Fibroblast of skin of right quadriceps (primary cell): ENCODE measurements around the gene RIMBP2.

ENCODE experiments used
- DNase-seq: peaks from one replicate; pipeline ENCODE4 v3.0.0-alpha.2; 2013

Gene RIMBP2

DNA sequence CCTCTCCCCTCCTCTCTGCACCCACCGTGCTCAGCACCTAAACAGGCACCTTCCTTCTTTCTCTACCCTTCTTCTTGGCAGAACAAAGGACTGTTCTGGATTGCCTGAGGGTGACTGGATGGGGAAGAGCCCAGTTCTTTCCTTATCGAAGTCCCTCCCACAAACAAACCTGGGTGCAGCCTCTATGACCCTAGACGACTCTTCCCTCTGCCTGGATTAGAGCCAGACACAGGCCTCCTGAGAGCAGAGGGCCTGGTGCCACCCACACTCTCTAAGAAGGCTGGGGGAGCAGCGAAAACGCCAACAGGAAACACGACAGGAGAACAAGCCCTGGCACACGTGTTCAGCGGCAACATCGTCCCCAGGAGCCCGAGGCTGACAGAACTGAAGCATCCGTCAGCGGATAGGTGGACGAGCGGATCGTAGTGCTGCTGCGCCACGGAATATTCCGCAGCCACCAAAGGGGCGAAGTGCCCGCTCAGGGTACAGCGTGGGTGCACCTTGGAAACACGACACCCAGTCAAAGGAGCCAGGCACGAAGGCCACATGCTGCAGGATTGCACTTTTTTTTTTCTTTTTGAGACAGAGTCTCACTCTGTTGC is 38.0 kb downstream of the RIMBP2 start:
- no peak for DNase-seq

DNA sequence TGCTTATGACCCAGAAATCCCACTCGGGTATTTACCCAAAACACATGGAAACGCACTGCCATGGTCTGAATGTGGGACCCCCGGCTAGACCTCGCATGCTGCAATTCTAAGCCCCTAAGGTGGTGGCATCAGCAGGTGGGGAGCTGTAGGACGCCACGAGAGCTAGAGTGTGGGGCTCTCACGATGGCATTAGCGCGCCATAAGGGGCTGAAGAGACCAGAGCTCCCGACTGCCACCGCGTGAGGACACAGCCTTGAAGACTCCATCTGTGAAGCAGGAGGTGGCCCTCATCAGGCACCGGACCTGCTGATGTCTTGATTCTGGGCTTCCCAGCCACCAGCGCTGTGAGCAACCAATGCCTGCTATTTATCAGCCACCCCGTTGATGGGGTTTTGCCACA is 40.3 kb downstream of the RIMBP2 start:
- no peak for DNase-seq

DNA sequence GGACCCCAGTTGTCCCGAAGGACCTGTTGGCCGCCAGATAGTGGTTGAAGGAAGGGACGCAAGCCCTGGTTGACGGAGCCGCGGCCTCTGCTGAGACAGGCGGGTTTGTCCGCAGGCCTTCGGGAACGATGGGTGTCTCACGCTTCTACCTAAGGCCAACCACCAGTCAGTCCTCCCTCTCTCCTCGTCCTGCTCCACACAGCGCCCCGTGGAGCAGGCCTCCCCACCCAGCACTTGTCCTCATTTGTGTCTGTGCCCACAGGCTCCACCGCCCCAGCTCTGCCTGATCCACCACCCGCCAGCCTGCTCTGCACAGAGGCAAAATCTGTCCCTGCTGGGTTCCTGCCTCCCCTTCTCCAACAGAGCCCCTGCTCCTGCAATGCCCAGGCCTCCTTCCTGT is 41.0 kb downstream of the RIMBP2 start:
- DNase-seq: no peak

DNA sequence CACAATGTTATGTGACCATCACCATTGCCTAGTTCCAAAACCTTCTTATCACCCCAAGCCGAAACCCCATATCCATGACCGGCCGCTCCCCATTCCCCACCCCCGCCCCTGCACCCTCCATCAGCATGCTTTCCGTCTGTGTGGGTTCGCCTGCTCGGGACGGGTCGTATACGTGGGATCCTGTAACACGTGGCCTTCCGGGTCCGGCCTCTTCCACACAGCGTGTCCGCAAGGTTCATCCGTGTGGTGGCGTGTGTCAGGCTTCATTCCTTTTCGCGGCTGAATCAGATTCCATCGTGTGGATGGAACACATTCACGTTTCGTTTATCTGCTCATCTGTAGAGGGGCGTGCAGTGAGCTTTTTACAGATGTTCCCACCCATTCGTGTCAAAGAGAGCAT is 41.4 kb downstream of the RIMBP2 start:
- no peak for DNase-seq

DNA sequence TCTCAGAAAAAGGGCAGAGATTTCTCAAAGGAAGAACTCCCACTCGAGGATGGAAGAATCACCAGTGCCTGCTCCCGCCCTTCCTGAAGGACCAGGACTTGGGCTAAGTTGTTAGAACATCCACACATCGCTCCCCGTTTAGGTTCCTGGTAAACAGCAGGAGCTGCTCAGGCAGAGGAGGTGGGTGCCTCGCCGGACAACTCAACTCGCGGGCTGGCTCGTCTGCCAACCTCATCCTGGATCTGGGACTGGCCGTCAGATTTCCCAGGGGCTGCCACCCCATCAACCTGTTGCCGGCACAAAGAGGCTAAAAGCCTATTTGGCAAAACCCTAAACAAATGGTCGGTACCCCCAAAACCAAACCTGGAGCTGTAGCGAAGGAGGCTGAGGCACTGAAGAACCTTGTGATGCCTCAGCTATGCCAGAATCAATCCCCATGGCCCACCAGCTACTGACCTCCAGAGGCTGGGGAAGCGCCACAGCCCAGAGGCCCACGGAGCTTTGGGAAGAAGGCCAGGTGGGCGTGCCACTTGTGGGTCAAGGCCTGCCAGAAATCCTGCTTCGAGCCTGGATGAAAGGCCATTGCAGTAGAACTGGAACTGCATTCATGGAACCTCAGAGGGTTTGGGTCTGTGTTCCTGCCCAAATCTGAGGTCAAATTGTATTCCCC is 42.9 kb downstream of the RIMBP2 start:
- DNase-seq: no peak

DNA sequence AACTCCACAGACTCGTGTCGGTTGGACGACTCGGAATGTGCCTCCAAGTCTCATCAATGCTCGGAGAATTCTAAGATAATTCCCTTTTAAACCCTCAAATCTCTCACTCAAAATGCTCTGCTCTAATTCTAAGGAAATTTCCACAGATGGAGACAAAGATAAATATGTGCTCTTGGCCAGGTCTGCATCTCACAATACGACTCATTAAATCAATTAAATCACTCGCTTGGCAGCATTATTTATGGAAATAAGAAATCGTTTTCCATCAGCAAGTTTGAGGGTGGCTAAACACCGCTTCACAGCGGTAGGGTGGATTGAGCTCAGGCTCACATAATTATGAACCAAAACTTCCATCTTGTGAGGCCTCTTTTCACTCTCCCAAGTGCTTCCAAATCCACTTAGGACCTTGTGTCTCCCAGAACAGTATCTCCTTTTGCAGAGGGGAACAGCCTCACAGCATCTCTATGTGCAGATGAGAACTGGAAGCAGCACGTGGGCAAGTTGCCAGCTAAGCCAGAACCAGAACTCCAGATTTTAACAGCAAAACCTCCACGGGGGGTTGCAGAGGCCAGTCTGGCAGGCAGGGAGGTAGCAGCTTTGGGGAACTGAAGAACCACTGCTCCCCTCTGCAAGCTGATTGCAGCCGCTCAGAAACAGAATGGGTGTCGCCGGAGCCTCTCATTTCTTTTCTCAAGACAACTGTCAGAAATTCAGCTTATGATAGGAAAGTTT is 43.8 kb downstream of the RIMBP2 start:
- DNase-seq: no peak

DNA sequence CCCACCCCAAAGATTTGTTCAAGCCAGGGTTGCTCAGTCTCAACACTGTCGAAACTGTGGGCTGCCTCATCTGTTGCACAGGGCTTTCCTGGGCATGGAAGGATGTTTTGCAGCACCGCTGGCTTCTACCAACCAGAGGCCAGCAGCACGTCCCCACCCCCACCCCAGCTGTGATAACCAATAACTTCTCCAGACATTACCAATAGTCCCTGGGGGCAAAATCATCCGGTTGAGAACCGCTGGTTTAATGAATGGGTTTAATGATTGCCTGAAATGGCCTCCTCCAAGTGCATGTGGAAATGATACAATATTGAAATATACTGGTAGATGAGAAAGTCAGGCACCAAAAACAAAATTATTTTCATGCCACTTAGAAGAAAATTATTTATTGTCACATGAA is 44.5 kb downstream of the RIMBP2 start:
- no peak for DNase-seq

DNA sequence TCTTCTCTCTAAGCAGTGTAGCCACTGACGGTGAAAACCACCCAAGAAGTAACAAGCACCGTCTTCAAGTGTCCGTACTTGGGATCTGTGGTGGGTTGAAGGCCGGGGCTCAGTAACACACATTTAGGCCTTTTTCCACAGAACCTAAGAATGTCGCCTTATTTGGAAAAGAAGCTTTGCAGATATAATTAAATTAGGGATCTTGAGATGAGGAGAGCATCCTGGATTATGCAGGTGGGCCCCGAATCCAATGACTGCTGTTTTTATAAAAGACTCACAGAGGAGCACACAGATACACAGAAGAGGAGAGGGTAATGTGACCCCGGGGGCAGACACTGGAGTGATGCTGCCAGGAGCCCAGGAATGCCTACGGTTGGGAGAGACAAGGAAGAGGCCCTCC is 46.3 kb downstream of the RIMBP2 start:
- no peak for DNase-seq

DNA sequence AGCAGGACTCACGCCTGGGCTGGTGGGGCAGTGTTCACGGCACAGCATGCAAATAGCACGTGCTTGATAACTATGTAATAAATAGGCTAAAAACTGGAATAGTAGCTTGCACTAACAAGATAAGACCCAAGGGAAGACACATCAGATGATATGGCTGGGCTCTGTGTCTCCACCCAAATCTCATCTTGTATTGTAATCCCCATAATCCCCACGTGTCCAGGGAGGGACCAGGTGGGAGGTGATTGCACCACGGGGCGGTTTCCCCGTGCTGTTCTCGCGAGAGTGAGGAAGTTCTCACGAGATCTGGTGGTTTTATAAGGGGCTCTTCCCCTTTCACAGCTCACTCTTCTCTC is 46.9 kb downstream of the RIMBP2 start:
- DNase-seq: no peak

DNA sequence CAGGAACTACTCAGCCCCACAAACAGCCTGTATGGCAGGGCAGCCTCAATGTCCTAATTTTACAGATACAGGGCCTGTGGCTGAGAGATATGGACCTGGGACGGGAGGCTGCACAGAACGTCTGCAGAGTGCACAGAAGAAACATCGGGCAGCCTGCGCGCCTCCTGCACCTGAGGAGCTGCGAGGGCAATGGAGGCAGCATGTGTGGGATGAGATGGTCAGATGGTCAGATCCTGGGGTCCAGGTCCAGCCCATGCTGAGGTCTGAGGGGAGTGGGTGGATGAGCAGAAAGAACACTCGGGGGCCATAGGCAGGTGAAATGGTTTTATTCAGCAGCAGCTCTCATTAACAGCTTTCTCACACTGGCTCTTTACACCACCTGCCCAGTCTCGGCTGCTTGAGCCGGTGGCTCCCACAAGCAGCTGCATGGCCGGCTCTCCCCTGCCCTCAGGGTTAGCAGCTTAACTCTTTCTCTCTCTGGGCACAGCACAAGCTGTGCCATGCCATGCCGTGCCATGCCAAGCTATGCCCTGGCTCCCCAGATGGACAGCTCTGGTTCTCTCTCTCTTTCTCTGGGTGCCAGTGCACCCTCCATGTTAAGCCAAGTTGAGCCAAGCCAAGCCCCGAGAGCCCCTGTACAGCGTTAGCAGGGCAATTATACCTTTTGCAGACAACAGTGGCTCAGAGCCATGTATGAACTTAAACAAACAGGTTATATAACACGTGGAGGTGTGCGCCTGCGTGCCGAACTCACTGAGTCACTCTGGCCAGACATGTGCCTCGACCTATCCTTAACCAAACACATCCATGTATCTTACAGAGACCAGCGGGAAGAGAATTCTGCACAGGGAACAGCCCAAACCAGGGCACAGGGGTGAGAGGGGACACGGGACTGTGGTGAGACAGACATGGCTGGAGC is 47.6 kb downstream of the RIMBP2 start:
- DNase-seq: no peak

DNA sequence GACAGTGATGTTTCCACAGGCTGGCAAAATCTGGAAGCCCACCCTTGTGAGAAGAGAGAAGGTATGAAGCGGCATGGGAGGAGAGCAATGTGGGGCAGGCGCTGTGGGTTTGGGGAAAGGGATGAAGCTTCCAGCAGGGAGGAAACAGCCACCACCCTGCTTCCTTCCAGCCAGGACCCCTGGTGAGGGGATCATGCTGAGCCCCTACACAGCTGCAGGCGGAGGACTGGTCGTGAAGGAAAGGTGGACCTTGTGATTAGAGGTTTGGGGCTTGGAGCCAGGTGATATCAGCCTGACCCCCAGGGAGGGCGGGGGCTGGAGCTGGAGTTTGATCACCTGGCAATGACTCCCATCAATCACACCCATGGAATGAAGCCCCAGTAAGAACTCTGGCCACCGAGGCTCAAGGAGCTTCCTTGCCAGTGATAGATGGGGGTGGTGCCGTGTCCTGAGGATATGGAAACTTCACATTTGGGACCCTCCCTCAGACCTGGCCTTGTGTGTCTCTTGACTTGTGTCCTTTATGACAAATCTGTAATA is 48.6 kb downstream of the RIMBP2 start:
- no peak for DNase-seq

DNA sequence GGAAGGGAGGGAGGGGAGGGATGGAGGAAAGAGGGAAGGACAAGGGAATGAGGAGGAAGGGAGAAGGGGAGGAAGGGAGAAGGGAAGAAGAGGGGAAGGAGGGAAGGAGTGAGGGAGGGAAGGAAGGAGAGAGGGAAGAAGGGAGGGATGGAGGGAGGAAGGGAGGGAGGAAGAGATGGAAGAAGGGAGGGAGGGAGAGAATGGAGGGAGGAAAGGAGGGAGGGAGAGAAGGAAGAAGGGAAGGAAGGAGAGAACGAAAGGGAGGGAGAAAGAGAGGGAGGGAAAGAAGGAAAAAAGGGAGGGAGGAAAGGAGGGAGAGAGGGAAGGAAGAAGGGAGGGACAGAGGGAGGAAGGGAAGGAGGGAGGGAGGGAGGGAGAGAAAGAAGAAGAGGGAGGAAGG is 49.5 kb downstream of the RIMBP2 start:
- DNase-seq: no peak

DNA sequence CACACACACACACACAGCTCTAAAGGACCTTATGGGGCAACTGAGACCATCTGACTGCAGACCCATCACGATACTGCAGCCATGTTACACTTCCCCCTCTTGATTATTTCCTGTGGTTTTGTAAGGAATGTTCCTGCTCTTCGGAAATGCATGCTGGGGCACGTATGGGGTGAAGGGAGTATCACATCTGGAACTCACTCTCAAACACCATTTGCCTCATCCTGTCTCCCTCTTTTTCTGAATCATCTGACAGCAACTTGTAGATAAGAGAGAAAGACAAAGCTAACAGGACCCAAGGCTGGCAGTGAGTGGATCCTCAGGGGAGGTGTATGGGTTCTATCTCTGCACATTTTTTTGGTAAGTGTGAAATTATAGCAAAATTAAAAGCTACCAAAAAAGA is 50.3 kb downstream of the RIMBP2 start:
- peak; percentile 2 for DNase-seq

DNA sequence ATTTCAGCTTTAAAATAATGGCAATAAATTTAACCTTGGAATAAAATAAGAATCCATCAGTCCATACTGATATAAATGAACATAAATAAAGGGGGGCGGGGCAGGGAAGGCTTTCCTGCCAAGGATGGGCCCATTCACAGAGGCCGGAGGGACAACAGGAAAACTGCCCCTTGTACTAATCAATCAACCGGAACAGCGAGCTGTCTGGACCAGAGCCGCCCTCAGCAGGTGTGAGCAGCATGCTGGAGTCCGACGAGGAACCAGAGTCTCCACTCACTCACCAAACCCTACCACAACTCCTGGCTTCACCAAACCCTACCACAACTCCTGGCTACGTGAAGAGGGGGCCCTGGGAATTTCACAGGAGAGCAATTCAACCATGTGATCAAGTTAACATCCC is 51.3 kb downstream of the RIMBP2 start:
- no peak for DNase-seq

DNA sequence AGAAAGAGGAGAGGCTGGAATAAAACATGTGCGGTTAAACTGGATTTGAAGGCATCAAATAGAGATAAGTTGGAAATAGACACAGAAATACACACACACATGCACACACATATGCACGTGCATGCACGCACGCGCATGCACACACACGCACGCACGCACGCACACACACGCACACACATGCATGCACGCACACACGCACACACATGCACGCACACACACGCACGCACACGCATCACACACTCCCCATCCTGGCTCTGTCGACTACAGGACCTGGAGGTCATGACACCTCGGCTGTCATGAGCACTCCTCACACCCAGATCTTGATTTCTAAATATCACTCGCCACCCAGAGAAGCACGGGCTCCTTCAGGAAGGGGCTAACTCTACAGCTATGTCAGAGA is 51.8 kb downstream of the RIMBP2 start:
- no peak for DNase-seq

DNA sequence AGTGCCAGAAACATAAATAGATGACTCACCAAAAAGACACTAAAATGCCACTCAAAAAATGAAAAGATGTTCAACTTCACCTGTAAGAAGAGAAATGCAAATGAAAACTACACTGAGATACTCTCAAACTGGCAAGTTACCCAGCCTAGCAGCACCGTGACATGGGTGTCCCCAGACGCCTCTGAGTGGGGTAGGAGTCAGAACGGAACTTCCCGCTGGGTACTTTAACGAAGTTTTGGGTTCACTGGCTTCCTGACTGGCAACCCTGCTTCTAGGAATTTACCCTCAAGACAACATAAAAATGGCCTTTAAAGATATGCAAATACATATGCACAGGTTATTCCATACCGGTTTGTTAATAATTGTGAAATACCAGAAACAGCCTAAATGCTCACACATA is 52.6 kb downstream of the RIMBP2 start:
- DNase-seq: no peak

DNA sequence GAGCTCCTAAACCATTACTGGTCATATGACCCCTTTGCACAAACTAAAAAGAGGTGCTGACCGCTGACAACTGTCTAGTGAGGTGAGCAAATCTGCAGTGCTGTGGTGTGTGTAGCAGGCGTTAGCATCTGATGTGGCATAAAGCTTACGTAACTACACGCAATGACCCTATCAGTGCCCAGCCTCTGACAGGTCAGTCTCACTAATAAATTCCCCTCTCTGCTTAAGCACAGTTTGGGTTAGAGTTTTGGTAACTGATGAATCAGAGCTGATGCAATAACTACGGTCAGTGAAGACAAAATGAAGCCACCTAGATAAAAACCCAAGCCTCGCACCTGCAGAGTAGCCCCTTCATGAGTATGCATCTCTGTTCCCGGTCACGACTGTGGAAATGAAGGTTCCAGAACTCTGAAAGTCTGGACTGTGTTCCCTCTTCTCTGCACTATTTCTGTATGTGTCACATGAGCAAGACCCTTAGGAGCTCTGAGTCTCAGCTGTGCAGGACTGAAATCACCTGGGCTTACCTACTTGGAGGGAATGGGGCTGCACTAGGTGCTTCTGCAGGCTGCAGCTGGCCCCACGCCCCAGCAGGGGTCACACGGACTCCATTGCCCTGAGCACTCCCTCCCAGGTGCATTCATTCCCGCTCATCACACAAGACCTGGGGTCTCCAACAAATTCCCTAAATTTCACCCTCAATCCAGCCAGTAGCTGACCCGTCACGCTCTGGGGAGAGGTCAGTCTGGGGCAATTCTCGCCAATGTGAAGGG is 54.4 kb downstream of the RIMBP2 start:
- DNase-seq: no peak

DNA sequence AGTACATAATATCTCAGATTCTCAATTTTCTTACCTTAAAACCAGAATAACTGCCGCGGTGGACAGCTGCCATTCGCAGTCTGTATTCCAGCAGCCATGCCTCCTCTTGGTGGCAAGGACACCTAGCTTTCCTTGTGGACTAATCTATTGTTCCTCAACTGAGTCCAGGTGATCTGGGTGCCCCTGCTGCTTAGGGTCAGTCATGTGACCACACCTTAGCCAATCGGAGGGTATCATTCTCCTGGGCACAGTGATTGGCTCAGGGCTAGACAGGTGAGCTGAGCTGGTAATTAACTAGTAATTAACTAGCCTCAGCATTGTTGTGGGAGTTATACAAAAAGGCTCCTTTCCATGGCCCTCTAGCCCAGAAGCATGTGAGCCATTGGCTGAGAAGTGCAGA is 55.0 kb downstream of the RIMBP2 start:
- no peak for DNase-seq

DNA sequence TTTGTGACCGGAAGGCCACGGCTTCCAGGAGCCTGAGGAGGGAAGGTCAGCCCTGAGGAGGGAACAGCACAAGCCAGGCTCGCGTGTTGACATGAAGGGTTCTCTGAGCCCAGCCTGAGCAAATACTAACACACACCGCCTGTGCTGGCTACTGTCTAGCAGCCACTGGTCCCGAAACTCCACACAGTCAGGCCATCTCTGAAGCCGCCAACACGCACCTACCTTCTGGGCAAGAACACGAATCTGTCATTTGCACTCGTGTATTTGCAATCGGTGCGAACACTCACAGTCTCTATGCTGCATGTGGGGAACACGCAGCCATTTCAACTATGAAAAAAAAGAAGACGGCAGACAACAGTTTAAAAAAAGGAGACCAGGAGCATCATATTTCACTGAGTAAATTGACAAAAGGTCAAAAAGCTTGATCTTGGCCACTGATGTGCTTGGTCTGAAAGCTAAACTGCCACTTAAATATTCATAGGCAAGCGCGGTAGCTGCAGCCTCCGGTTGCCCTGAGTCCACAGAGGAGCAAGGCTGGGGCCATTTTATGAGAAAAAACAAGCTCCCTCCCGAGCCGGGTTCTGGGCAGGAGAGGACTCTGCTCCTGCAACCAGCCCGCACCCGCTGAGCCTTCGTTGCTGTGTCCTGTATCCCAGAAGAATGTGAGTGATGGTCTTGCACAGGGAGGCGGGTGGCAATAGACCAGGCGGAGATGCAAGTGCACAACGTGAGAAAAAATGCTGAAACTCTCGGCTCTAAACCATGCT is 57.8 kb downstream of the RIMBP2 start:
- no peak for DNase-seq

DNA sequence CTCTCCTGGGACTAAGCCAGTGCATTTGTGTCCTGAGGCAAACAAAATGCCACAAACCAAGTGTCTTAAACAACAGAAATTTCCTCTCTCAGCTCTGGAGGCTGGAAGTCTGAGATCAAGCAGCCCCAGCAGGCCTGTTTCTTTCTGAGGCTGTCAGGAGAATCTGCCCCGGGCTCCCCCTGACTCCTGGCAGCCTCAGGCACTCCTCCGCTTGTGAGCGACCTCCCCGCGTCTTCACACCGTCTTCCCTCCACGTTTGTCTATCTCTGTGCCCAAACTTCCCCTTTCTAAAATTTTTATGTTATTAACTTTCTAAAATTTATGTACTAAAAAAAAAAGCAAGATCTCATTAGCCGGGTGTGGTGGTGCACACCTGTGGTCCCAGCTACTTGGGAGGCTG is 59.7 kb downstream of the RIMBP2 start:
- DNase-seq: no peak

DNA sequence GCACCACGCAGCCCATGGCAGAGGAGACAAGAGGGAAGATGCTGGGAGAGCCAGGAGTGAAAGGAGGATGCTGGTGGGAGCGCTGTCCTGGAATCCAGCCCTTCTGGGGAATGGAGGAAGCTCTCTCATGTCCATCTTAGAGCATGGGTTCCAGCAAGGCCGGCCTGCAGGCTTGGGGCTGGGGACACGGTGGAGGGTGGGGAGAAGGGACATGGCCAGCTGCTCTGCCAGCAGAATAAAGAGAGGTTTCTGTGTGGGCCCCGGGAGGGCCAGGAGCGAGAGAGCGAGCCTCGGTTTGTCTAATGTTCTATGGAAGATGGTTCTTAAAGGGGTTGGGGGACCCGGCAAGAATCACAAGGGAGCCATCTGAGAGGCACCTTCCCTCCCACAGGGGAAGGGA is 60.2 kb downstream of the RIMBP2 start:
- DNase-seq: no peak

DNA sequence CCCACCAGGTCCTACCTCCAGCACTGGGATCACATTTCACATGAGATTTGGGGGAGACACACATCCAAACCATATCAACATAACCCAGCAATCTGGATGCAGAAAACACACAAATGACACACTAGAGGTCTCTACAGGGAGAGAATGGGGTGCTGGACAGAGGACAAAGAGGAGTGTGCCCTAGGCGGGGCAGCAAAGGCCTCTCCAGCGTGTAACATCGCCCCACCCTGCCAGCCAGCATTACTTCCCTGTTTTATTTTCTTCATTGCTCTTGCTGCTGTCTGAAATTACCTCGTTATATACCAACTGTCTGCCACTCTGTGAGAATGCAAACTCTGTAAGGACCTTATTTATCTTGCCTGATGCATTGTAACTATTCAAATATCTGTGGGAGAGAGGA is 61.1 kb downstream of the RIMBP2 start:
- DNase-seq: no peak
